Tibial artery (tissue), 4 donors: ENCODE results near the gene FOXP2.
"Not testable (repeated sequence)": the region's sequence is repeated elsewhere in the genome, so short reads cannot be mapped to it uniquely, and the experiment has no call there.

Source experiments
- DNase-seq, 2 donors: peaks; one replicate each; pipeline ENCODE4 v3.0.0-alpha.2; 2019
- H3K27ac ChIP-seq, 2 donors: fragments of 200-600 bp; sonication (generic) in 1 of 2; 1 replicate in 1 of 2; 2 replicates in 1 of 2; pipeline ENCODE4 v1.5.1; 2018 to 2019; ENCODE audit warnings: mild to moderate bottlenecking in 1 of 2
- H3K27me3 ChIP-seq, 2 donors: fragments of 200-600 bp; sonication (generic) in 1 of 2; one replicate each; pipeline versions ENCODE4 v1.5.1 to v1.6.0; 2016 to 2019
- H3K36me3 ChIP-seq, 3 donors: fragments of 200-600 bp; sonication (generic) in 2 of 3; one replicate each; pipeline ENCODE4 v1.5.1; 2016 to 2019; ENCODE audit warnings: mild to moderate bottlenecking in 2 of 3
- H3K4me1 ChIP-seq, 4 donors: fragments of 200-600 bp; sonication (generic) in 2 of 4; 1 replicate in 3 of 4; 2 replicates in 1 of 4; pipeline ENCODE4 v1.5.1; 2016 to 2019
- H3K4me3 ChIP-seq, 2 donors: fragments of 200-600 bp; sonication (generic) in 1 of 2; 1 replicate in 1 of 2; 2 replicates in 1 of 2; pipeline ENCODE4 v1.5.1; 2018 to 2019; ENCODE audit warnings: mild to moderate bottlenecking in 2 of 2
- H3K9me3 ChIP-seq, 3 donors: fragments of 200-600 bp; sonication (generic) in 1 of 3; one replicate each; pipeline ENCODE4 v1.5.1; 2016 to 2019
- intact Hi-C: fragments of 100-400 bp; cut with DNase I; formaldehyde crosslinking; loops from one replicate; pipeline ENCODE4 v1.15.0; 2023; ENCODE audit warnings: low total_unique reads
- TF ChIP-seq, protein P1 (sequence below), 2 experiments: fragments of 200-600 bp in 1 of 2; fragments of 450-650 bp in 1 of 2; IDR thresholded peaks; one replicate each; pipeline ENCODE4 v1.5.1; 2017 to 2019; ENCODE audit warnings: antibody characterized with exemption in 2 of 2, mild to moderate bottlenecking in 1 of 2, moderate library complexity in 1 of 2

The FOXP2 gene

DNA sequence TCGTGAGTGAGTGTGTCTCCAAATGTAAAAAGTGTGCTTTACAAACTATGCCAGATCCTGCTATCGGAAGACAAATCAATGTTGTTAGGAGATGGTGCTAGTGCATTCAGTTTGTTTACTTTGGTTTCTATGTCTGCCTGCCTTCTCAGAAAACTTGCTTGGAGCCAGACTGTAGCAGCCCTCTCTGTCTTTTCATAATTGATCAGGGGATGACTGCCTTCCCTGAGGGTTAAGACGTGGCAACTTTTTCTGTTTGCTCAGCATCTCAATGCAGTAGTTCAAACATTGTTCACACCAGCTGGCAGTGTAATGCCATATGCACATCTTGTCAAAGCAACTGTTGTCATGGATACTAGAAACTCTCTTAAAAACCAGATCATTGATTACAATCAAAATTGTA lies 118.5 kb downstream of the FOXP2 start:
- no peaks in the 10 kb centered on the region for H3K36me3 ChIP-seq
- no peak for DNase-seq
- peaks cover 0 to 26% (median 0%) of the 10 kb centered on the region in 4 donors for H3K4me1 ChIP-seq
- H3K27ac ChIP-seq, result no peak overlapping the region
- TF ChIP-seq, protein P1, sequence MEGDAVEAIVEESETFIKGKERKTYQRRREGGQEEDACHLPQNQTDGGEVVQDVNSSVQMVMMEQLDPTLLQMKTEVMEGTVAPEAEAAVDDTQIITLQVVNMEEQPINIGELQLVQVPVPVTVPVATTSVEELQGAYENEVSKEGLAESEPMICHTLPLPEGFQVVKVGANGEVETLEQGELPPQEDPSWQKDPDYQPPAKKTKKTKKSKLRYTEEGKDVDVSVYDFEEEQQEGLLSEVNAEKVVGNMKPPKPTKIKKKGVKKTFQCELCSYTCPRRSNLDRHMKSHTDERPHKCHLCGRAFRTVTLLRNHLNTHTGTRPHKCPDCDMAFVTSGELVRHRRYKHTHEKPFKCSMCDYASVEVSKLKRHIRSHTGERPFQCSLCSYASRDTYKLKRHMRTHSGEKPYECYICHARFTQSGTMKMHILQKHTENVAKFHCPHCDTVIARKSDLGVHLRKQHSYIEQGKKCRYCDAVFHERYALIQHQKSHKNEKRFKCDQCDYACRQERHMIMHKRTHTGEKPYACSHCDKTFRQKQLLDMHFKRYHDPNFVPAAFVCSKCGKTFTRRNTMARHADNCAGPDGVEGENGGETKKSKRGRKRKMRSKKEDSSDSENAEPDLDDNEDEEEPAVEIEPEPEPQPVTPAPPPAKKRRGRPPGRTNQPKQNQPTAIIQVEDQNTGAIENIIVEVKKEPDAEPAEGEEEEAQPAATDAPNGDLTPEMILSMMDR (IDR thresholded peaks at IDR 0.05), result no peak
- no peak overlapping the region for H3K4me3 ChIP-seq
- intact Hi-C loops, result loop anchor here (5.0 kb wide), 1 partner anchor 939 kb away; no protein-coding TSS in a partner anchor
- H3K9me3 ChIP-seq, result no peaks in the 10 kb centered on the region
- no peaks in the 10 kb centered on the region for H3K27me3 ChIP-seq

DNA sequence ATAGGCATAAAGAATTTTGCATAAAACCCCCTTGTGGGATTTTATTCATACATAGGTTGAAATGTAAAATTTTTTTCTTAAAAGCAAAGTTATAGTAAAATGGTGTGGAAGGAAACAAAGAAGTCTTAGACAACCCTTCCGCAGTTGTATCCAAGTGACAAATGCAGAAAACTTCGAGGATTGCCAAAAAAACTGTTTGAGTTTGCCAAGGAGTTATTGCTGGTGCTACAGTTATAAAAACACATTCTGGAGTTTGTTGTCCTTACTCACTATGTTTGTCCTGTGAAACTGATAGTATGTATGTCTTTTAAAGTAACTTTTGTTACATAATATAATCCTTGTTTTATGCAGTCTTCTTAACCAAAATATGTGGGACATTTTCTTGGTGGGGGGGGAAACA lies 120.3 kb downstream of the FOXP2 start:
- H3K4me3 ChIP-seq, result no peak overlapping the region
- TF ChIP-seq, protein P1 (IDR thresholded peaks at IDR 0.05), result no peak
- intact Hi-C loops, result loop anchor here (5.0 kb wide), 1 partner anchor 937 kb away; no protein-coding TSS in a partner anchor

DNA sequence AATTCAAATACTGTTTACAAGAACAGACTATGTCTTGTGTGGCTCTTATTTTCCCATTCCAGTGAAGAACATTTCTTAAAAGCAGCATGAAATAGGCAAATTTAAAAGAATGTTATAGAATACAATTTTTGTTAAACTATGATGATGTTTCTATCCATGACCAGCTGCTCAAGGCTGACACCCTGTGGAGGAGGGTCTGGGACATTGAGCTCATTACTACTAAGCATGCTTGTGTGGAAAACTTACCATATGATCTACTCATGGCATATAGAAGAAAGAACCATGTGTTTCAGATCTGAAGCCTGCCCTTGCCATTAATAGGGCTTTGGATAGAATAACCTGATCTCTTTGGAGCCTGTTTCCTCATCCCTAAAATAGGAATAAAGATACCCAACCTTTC lies 125.0 kb downstream of the FOXP2 start:
- peaks cover 0 to 15% (median 0%) of the 10 kb centered on the region in 4 donors for H3K4me1 ChIP-seq
- H3K27me3 ChIP-seq, result no peaks in the 10 kb centered on the region
- H3K36me3 ChIP-seq, result no peaks in the 10 kb centered on the region
- intact Hi-C loops, result no loop called here
- no peak overlapping the region for H3K27ac ChIP-seq
- H3K4me3 ChIP-seq, result no peak overlapping the region
- TF ChIP-seq, protein P1 (IDR thresholded peaks at IDR 0.05), result peak in 1 of 2 experiments; percentile 15
- no peak for DNase-seq
- no peaks in the 10 kb centered on the region for H3K9me3 ChIP-seq

More for the DNA sequence above, 120.3 kb downstream of the FOXP2 start:
- no peaks in the 10 kb centered on the region for H3K9me3 ChIP-seq
- DNase-seq, result no peak
- H3K27ac ChIP-seq, result no peak overlapping the region
- no peaks in the 10 kb centered on the region for H3K36me3 ChIP-seq
- H3K4me1 ChIP-seq, result peaks cover 0 to 25% (median 0%) of the 10 kb centered on the region in 4 donors
- no peaks in the 10 kb centered on the region for H3K27me3 ChIP-seq

DNA sequence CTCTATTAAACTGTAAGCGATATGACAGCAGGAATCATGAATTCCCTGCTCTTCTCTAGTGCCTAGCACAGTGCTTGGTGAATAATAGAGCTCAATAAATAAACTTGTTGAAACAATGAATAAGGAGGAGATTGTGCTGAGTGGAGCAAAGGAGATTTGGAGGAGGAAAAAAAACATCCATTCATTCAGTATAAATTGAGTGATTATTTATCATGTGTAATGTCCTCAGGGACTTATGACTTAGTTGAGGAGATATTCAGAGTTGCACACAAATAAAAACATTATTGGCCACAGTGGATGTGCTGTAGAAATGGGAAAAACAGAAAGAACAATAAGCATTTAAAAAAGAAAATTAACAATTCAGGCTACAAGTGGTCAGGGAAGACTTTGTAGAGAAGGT lies 125.7 kb downstream of the FOXP2 start:
- Histone ChIP-seq H3K4me1 (peaks cover 0 to 8% (median 0%) of the 10 kb centered on the region in 4 donors), H3K27me3 (no peaks in the 10 kb centered on the region), H3K27ac (no peak overlapping the region), H3K36me3 (no peaks in the 10 kb centered on the region), H3K4me3 (no peak overlapping the region), H3K9me3 (no peaks in the 10 kb centered on the region)
- no peak for DNase-seq
- intact Hi-C loops, result no loop called here
- TF ChIP-seq, protein P1 (IDR thresholded peaks at IDR 0.05), result no peak

- H3K4me1 ChIP-seq, H3K9me3 ChIP-seq, H3K36me3 ChIP-seq, H3K4me3 ChIP-seq, intact Hi-C loops, DNase-seq, H3K27me3 ChIP-seq, H3K27ac ChIP-seq: not testable (repeated sequence)
These were observed 132.7 kb downstream of the FOXP2 start for GRCh38 chr7:114547346-114547745.

GRCh38 chr7:114548081-114548980 lies 133.7 kb downstream of the FOXP2 start:
- DNase-seq, result no peak
- TF ChIP-seq, protein P1 (IDR thresholded peaks at IDR 0.05), result no peak
- H3K36me3 ChIP-seq, result no peaks in the 10 kb centered on the region
- intact Hi-C loops, result no loop called here
- no peaks in the 10 kb centered on the region for H3K4me1 ChIP-seq
- no peak overlapping the region for H3K4me3 ChIP-seq
- no peak overlapping the region for H3K27ac ChIP-seq
- H3K9me3 ChIP-seq, result no peaks in the 10 kb centered on the region
- no peaks in the 10 kb centered on the region for H3K27me3 ChIP-seq
